Fibroblast of pulmonary artery (primary cell): Measurements from ENCODE around the gene MSI2.

Experiments used
- DNase-seq: peaks from one replicate; pipeline ENCODE4 v3.0.0-alpha.2; 2010; ENCODE audit warnings: low read depth
- H3K4me3 ChIP-seq: replicated peaks from 2 replicates; pipeline ENCODE4 v1.5.1; 2011; ENCODE audit warnings: low read depth, mild to moderate bottlenecking, control low read depth, low read length, moderate library complexity
- TF ChIP-seq, protein P1 (sequence below): IDR thresholded peaks from 2 replicates; pipeline ENCODE4 v1.5.1; 2011; ENCODE audit warnings: mild to moderate bottlenecking, control low read depth, low read length, inconsistent platforms; ENCODE audit errors: missing control alignments

Gene MSI2

GRCh38 chr17:57697891-57698711 lies 441.8 kb downstream of the MSI2 start:
- TF ChIP-seq, protein P1, sequence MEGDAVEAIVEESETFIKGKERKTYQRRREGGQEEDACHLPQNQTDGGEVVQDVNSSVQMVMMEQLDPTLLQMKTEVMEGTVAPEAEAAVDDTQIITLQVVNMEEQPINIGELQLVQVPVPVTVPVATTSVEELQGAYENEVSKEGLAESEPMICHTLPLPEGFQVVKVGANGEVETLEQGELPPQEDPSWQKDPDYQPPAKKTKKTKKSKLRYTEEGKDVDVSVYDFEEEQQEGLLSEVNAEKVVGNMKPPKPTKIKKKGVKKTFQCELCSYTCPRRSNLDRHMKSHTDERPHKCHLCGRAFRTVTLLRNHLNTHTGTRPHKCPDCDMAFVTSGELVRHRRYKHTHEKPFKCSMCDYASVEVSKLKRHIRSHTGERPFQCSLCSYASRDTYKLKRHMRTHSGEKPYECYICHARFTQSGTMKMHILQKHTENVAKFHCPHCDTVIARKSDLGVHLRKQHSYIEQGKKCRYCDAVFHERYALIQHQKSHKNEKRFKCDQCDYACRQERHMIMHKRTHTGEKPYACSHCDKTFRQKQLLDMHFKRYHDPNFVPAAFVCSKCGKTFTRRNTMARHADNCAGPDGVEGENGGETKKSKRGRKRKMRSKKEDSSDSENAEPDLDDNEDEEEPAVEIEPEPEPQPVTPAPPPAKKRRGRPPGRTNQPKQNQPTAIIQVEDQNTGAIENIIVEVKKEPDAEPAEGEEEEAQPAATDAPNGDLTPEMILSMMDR: no peak
- DNase-seq: no peak

DNA sequence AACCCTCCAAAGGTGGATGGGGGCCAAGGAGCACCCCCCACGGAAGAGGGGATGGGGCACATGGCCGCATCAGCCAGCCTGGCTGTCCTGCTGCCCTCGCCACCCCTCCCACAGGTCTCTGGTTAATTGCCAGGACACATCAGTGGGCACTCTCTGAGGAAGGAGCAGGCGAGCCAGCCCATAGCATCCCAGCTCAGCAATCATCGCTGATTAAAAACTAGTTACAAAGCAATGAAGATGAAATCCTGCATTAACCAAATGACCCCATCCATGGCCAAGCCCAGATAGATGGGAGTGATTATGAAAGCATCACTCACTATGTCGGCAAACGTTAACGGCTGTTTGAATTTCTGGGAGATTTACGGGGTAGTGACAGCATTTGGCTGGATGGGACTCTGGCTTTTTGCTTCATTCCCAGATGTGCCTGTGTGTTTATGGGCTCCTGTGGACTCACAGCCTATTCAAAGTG lies 443.5 kb downstream of the MSI2 start:
- no peak for DNase-seq
- H3K4me3 ChIP-seq: no peak overlapping the region
- TF ChIP-seq, protein P1: no peak

More at GRCh38 chr17:57697891-57698711, 441.8 kb downstream of the MSI2 start:
- no peak overlapping the region for H3K4me3 ChIP-seq

GRCh38 chr17:57701124-57701523 lies 444.8 kb downstream of the MSI2 start:
- TF ChIP-seq, protein P1: no peak

DNA sequence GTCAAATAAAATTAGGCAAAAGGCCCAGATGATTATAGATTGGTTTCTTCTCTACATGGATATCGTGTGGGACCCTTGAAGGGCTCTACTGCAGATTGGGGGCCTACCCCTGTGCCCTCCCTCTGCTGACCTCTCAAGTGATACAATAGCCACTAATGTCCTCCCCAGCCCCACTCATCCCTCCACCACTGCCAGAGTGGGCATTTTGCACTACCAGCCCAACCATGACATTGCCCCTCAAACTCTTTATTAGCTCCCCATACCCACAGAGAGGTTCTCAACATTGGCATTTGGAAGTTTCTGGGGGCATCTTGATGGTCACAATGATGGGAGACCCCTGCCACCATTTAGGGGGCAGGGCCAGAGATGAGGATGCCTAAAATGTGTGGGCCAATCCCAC lies 446.9 kb downstream of the MSI2 start:
- H3K4me3 ChIP-seq: no peak overlapping the region
- TF ChIP-seq, protein P1: no peak
- no peak for DNase-seq

More at GRCh38 chr17:57701124-57701523, 444.8 kb downstream of the MSI2 start:
- no peak overlapping the region for H3K4me3 ChIP-seq
- DNase-seq: no peak

- DNase-seq: no peak
- no peak overlapping the region for H3K4me3 ChIP-seq
- TF ChIP-seq, protein P1: no peak
Measured at GRCh38 chr17:57704448-57704847, 448.1 kb downstream of the MSI2 start.

DNA sequence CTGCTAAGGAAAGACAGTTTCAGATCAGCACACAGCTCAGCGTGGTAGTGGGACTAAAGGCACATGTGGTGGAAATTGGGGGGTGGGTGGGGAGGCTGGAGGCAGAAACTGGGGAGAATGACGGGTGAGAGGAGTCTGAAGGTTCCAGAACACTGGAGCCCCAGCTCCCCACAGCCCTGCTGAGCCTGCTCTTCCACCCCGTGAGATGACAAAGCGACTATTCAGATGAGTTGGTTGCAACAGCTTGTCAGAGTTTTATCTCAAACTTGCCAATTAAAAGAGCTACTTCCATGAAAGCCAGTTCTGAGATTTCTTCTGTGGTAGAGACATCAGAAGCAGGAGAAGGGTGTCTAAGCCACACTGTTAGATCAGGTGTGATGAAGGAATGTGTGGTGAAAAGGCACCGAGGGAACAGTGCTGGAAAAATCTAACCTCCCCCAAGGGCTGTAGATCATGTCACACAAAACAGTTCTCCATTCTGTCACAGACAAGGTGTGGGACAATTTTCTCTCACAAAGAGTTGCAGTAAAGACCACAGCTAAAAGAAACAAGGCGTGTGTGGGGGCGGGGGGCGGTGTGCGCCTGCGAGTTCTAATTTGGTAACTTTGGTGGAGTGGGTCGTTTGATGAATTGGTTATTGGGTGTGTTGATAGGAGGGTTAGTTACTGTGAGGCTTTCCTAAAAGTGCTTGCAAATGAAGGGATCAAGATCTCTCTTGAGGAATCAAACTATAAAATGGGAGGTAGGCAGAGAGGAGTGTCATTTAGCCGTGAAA lies 449.8 kb downstream of the MSI2 start:
- no peak overlapping the region for H3K4me3 ChIP-seq
- TF ChIP-seq, protein P1: no peak

More for the DNA sequence above, 449.8 kb downstream of the MSI2 start:
- no peak for DNase-seq
